GM12878 (cell line): ENCODE results near the gene PPT1.

Experiments
- ATF7 ChIP-seq: fragments of 450-650 bp; IDR thresholded peaks from 2 replicates; pipeline ENCODE4 v1.6.1; 2016; ENCODE audit warnings: low read depth, mild to moderate bottlenecking
- ETV6 ChIP-seq, 2 experiments: fragments of 450-650 bp in 1 of 2; IDR thresholded peaks in 1 of 2; conservative IDR thresholded peaks in 1 of 2; 2 replicates each; pipeline ENCODE4 v1.6.1; 2014; ENCODE audit warnings: antibody characterized with exemption in 1 of 2, borderline replicate concordance in 1 of 2, low read depth in 1 of 2, mild to moderate bottlenecking in 1 of 2, moderate library complexity in 1 of 2
- YBX1 ChIP-seq: fragments of 450-650 bp; IDR thresholded peaks from 2 replicates; pipeline ENCODE4 v1.6.1; 2016; ENCODE audit warnings: antibody characterized with exemption
- TF ChIP-seq, protein P1 (sequence below), 3 experiments: IDR thresholded peaks in 2 of 3; conservative IDR thresholded peaks in 1 of 3; 2 replicates each; pipeline ENCODE4 v1.5.1; 2011; ENCODE audit warnings: low read depth in 3 of 3, low read length in 3 of 3, mild to moderate bottlenecking in 3 of 3, control low read depth in 2 of 3, moderate library complexity in 2 of 3, inconsistent platforms in 1 of 3, mixed read lengths in 1 of 3; ENCODE audit not compliant: control insufficient read depth in 2 of 3, insufficient read depth in 1 of 3; ENCODE audit errors: extremely low read depth in 1 of 3

DNA sequence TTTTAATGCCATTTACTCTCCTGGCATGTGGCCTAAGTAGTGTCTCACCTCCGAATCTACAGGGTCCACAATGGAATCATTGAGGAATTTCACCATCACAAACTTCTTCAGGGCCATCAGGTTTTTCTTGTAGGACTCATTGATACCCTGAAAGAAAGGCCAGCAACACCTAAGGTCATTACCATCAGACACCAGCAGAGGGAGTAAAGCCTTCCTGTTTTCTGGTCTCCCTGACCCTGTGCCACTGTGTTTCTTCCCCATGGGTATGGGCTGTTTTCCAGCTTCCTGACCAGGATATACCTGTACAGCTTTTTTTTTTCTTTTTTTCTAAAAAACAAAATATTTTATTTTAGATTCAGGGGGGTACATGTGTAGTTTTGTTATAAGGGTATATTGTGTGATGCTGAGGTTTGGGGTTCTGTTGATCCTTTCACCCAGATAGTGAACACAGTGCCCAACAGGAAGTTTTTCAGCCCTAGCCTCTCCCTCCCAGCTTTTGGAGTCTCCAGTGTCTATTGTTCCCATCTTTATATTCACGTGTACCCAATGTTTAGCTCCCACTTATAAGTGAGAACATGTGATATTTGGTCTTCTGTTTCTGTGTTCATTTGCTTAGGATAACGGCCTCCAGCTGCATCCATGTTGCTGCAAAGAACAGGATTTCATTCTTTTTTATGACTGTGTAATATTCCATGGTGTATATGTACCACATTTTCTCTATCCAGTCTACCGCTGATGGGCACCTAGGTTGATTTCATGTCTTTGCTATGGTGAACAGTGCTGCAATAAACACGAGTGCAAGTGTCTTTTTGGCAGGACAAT lies 18.3 kb downstream of the PPT1 start:
- TF ChIP-seq, protein P1, sequence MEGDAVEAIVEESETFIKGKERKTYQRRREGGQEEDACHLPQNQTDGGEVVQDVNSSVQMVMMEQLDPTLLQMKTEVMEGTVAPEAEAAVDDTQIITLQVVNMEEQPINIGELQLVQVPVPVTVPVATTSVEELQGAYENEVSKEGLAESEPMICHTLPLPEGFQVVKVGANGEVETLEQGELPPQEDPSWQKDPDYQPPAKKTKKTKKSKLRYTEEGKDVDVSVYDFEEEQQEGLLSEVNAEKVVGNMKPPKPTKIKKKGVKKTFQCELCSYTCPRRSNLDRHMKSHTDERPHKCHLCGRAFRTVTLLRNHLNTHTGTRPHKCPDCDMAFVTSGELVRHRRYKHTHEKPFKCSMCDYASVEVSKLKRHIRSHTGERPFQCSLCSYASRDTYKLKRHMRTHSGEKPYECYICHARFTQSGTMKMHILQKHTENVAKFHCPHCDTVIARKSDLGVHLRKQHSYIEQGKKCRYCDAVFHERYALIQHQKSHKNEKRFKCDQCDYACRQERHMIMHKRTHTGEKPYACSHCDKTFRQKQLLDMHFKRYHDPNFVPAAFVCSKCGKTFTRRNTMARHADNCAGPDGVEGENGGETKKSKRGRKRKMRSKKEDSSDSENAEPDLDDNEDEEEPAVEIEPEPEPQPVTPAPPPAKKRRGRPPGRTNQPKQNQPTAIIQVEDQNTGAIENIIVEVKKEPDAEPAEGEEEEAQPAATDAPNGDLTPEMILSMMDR (IDR thresholded peaks at IDR 0.05 in 2 of 3, conservative IDR thresholded peaks at IDR 0.05 in 1 of 3; ENCODE audit: control insufficient read depth in 2 of 3, extremely low read depth in 1 of 3, insufficient read depth in 1 of 3, low read depth in 3 of 3, low read length in 3 of 3), result peak; percentile 74 to 85 (median 75)
- TF ChIP-seq YBX1, result no peak
- no peak for TF ChIP-seq ATF7
- TF ChIP-seq ETV6 (conservative IDR thresholded peaks at IDR 0.05 in 1 of 2, IDR thresholded peaks at IDR 0.05 in 1 of 2; ENCODE audit: borderline replicate concordance in 1 of 2, low read depth in 1 of 2), result no peak
